Endothelial cell of hepatic sinusoid (primary cell): ENCODE measurements around the gene PRDM5.

Experiments
- in situ Hi-C: cut with HindIII; loops from 2 replicates; pipeline ENCODE4 v1.10.0; 2017; ENCODE audit warnings: low sequenced_read_pairs

PRDM5 gene

GRCh38 chr4:120857312-120857711, 65.2 kb downstream of the PRDM5 start:
- in situ Hi-C loops: no loop called here

GRCh38 chr4:120856294-120856693, 66.2 kb downstream of the PRDM5 start:
- in situ Hi-C loops: no loop called here

- in situ Hi-C loops: no loop called here
Observed at GRCh38 chr4:120855307-120856001, 67.1 kb downstream of the PRDM5 start.

- in situ Hi-C loops: no loop called here
Observed at GRCh38 chr4:120853161-120853935, 69.2 kb downstream of the PRDM5 start.

- in situ Hi-C loops: no loop called here
Observed at GRCh38 chr4:120850018-120850599, 72.4 kb downstream of the PRDM5 start.

- in situ Hi-C loops: no loop called here
Observed at GRCh38 chr4:120847019-120847582, 75.4 kb downstream of the PRDM5 start.

GRCh38 chr4:120844528-120844921, 78.0 kb downstream of the PRDM5 start:
- in situ Hi-C loops: no loop called here

- in situ Hi-C loops: no loop called here
Observed at GRCh38 chr4:120843849-120844527, 78.5 kb downstream of the PRDM5 start.

GRCh38 chr4:120842031-120842430, 80.5 kb downstream of the PRDM5 start:
- in situ Hi-C loops: no loop called here

- in situ Hi-C loops: no loop called here
Observed at GRCh38 chr4:120841580-120841979, 80.9 kb downstream of the PRDM5 start.

GRCh38 chr4:120839974-120840751, 82.4 kb downstream of the PRDM5 start:
- in situ Hi-C loops: no loop called here

GRCh38 chr4:120839334-120839973, 83.1 kb downstream of the PRDM5 start:
- in situ Hi-C loops: no loop called here

GRCh38 chr4:120838784-120839183, 83.7 kb downstream of the PRDM5 start:
- in situ Hi-C loops: no loop called here

GRCh38 chr4:120837656-120838055, 84.9 kb downstream of the PRDM5 start:
- in situ Hi-C loops: no loop called here

GRCh38 chr4:120835342-120835741, 87.2 kb downstream of the PRDM5 start:
- in situ Hi-C loops: no loop called here

- in situ Hi-C loops: no loop called here
Observed at GRCh38 chr4:120830204-120830603, 92.3 kb downstream of the PRDM5 start.

GRCh38 chr4:120829113-120829831, 93.3 kb downstream of the PRDM5 start:
- in situ Hi-C loops: no loop called here

- in situ Hi-C loops: no loop called here
Observed at GRCh38 chr4:120826853-120827252, 95.7 kb downstream of the PRDM5 start.

- in situ Hi-C loops: no loop called here
Observed at GRCh38 chr4:120826449-120826848, 96.1 kb downstream of the PRDM5 start.
